H9 (cell line): ENCODE data around the gene SLC47A1. TPM values are rescaled to one million over a fixed set of nuclear protein-coding genes. Genes with fewer than 3 reads are reported as not detected.

Experiments
- DNase-seq: peaks from one replicate; pipeline ENCODE4 v3.0.0-alpha.2; 2017
- H2AFZ ChIP-seq: one replicate; pipeline ENCODE4 v1.6.1; 2013; ENCODE audit warnings: mild to moderate bottlenecking, low read length, control low read depth, moderate library complexity
- H2AK5ac ChIP-seq: 2 replicates; pipeline ENCODE4 v1.6.1; 2013; ENCODE audit warnings: low read length, control low read depth, mixed read lengths; ENCODE audit not compliant: insufficient read length
- H2BK120ac ChIP-seq: one replicate; pipeline ENCODE4 v1.6.1; 2013; ENCODE audit warnings: low read depth, mild to moderate bottlenecking, low read length, control low read depth, inconsistent platforms; ENCODE audit not compliant: poor library complexity, severe bottlenecking
- H2BK12ac ChIP-seq: 2 replicates; pipeline ENCODE4 v1.6.1; 2013; ENCODE audit warnings: low read length, control low read depth, mixed read lengths, low read depth; ENCODE audit not compliant: insufficient read length
- H2BK15ac ChIP-seq: 2 replicates; pipeline ENCODE4 v1.6.1; 2013; ENCODE audit warnings: low read depth, low read length, control low read depth
- H2BK20ac ChIP-seq: one replicate; pipeline ENCODE4 v1.6.1; 2013; ENCODE audit warnings: low read depth, mild to moderate bottlenecking, low read length, control low read depth, inconsistent platforms; ENCODE audit not compliant: poor library complexity, severe bottlenecking
- H2BK5ac ChIP-seq: 2 replicates; pipeline ENCODE4 v1.6.1; 2013; ENCODE audit warnings: low read length, control low read depth, mixed read lengths; ENCODE audit not compliant: insufficient read length
- H3K14ac ChIP-seq: 2 replicates; pipeline ENCODE4 v1.6.1; 2013; ENCODE audit warnings: low read length, control low read depth; ENCODE audit not compliant: insufficient read depth
- H3K18ac ChIP-seq: 2 replicates; pipeline ENCODE4 v1.6.1; 2013; ENCODE audit warnings: low read depth, mild to moderate bottlenecking, mixed read lengths, low read length, control low read depth; ENCODE audit not compliant: insufficient read length
- H3K23ac ChIP-seq: 2 replicates; pipeline ENCODE4 v1.6.1; 2013; ENCODE audit warnings: low read length, control low read depth, mixed read lengths, low read depth; ENCODE audit not compliant: insufficient read length
- H3K23me2 ChIP-seq: 2 replicates; pipeline ENCODE4 v1.6.1; 2013; ENCODE audit warnings: low read depth, mild to moderate bottlenecking, mixed read lengths, low read length, control low read depth; ENCODE audit not compliant: insufficient read length, poor library complexity, severe bottlenecking
- H3K27ac ChIP-seq: 2 replicates; pipeline ENCODE4 v1.5.1; 2013; ENCODE audit warnings: low read length, control low read depth, mixed read lengths, low read depth; ENCODE audit not compliant: insufficient read length
- H3K27me3 ChIP-seq: 2 replicates; pipeline ENCODE4 v1.6.1; 2013; ENCODE audit warnings: low read length, control low read depth, inconsistent platforms; ENCODE audit not compliant: insufficient read depth
- H3K4ac ChIP-seq: 2 replicates; pipeline ENCODE4 v1.6.1; 2013; ENCODE audit warnings: low read depth, mild to moderate bottlenecking, control low read depth, inconsistent platforms, low read length, moderate library complexity
- H3K4me1 ChIP-seq: 2 replicates; pipeline ENCODE4 v1.6.1; 2013; ENCODE audit warnings: low read length, control low read depth, inconsistent platforms; ENCODE audit not compliant: insufficient read depth
- H3K4me2 ChIP-seq: 2 replicates; pipeline ENCODE4 v1.6.1; 2013; ENCODE audit warnings: low read length, control low read depth, mixed read lengths; ENCODE audit not compliant: insufficient read length, insufficient read depth
- H3K56ac ChIP-seq: 2 replicates; pipeline ENCODE4 v1.6.1; 2013; ENCODE audit warnings: low read depth, mild to moderate bottlenecking, mixed read lengths, low read length, control low read depth; ENCODE audit not compliant: insufficient read length
- H3K79me1 ChIP-seq: 2 replicates; pipeline ENCODE4 v1.6.1; 2013; ENCODE audit warnings: low read depth, mild to moderate bottlenecking, moderate library complexity, low read length, control low read depth, inconsistent platforms; ENCODE audit not compliant: insufficient read depth, poor library complexity, severe bottlenecking
- H3K79me2 ChIP-seq: 2 replicates; pipeline ENCODE4 v1.6.1; 2013; ENCODE audit warnings: low read length, control low read depth, inconsistent platforms; ENCODE audit not compliant: insufficient read depth
- H3K9ac ChIP-seq: 2 replicates; pipeline ENCODE4 v1.6.1; 2013; ENCODE audit warnings: low read length, control low read depth, mixed read lengths; ENCODE audit not compliant: insufficient read length; ENCODE audit errors: extremely low read depth
- H3K9me3 ChIP-seq: one replicate; pipeline ENCODE4 v1.6.1; 2013; ENCODE audit warnings: low read depth, low read length, inconsistent platforms; ENCODE audit not compliant: control insufficient read depth
- H3T11ph ChIP-seq: one replicate; pipeline ENCODE4 v1.6.1; 2013; ENCODE audit warnings: mild to moderate bottlenecking, low read length, control low read depth, inconsistent platforms
- H4K20me1 ChIP-seq: one replicate; pipeline ENCODE4 v1.6.1; 2013; ENCODE audit not compliant: control insufficient read depth, insufficient read length, insufficient read depth
- H4K5ac ChIP-seq: 2 replicates; pipeline ENCODE4 v1.6.1; 2013; ENCODE audit warnings: low read depth, mild to moderate bottlenecking, mixed read lengths, low read length, control low read depth; ENCODE audit not compliant: insufficient read length
- H4K8ac ChIP-seq: replicated peaks from 2 replicates; pipeline ENCODE4 v1.6.1; 2013; ENCODE audit warnings: low read length, control low read depth, mixed read lengths, low read depth; ENCODE audit not compliant: insufficient read length
- H4K91ac ChIP-seq: 2 replicates; pipeline ENCODE4 v1.6.1; 2013; ENCODE audit warnings: low read depth, mild to moderate bottlenecking, moderate library complexity, mixed read lengths, low read length, control low read depth; ENCODE audit not compliant: insufficient read length
- H3K27ac Mint-ChIP-seq, 3 experiments: 2 replicates in 2 of 3; 3 replicates in 1 of 3; pipeline ENCODE4 v1.8.0; 2020 to 2021; ENCODE audit warnings: mixed read lengths in 3 of 3, mild to moderate bottlenecking in 1 of 3, moderate library complexity in 1 of 3
- H3K27me3 Mint-ChIP-seq: 2 replicates; pipeline ENCODE4 v1.8.0; 2021; ENCODE audit warnings: low read depth, mild to moderate bottlenecking, moderate library complexity, mixed read lengths
- H3K36me3 Mint-ChIP-seq, 3 experiments: 2 replicates in 2 of 3; 3 replicates in 1 of 3; pipeline ENCODE4 v1.8.0; 2020 to 2021; ENCODE audit warnings: low read depth in 3 of 3, mixed read lengths in 3 of 3; ENCODE audit not compliant: insufficient read depth in 1 of 3
- H3K4me1 Mint-ChIP-seq, 2 experiments: 2 replicates each; pipeline ENCODE4 v1.8.0; 2020; ENCODE audit warnings: mixed read lengths in 2 of 2
- H3K4me3 Mint-ChIP-seq, 2 experiments: 2 replicates in 1 of 2; 3 replicates in 1 of 2; pipeline ENCODE4 v1.8.0; 2020 to 2021; ENCODE audit warnings: mild to moderate bottlenecking in 2 of 2, mixed read lengths in 2 of 2, moderate library complexity in 1 of 2
- H3K9me3 Mint-ChIP-seq, 2 experiments: 2 replicates in 1 of 2; 3 replicates in 1 of 2; pipeline ENCODE4 v1.8.0; 2020; ENCODE audit warnings: mild to moderate bottlenecking in 2 of 2, mixed read lengths in 2 of 2, moderate library complexity in 1 of 2
- CTCF ChIP-seq: fragments of 200-600 bp; sonication (generic); conservative IDR thresholded peaks from 3 replicates; pipeline ENCODE4 v1.8.0; 2021; ENCODE audit warnings: antibody characterized with exemption, mild to moderate bottlenecking
- WGBS: extraction: QIAGEN DNeasy Blood & Tissue Kit; methylation state at CpG from one replicate; pipeline ENCODE4 v1.1.7; 2013; ENCODE audit warnings: missing lambda C conversion rate, low lambda C conversion rate, mixed read lengths; ENCODE audit not compliant: insufficient read length; ENCODE audit errors: extremely low coverage; 5-methylcytosine and 5-hydroxymethylcytosine counted together
- total RNA-seq: library from RNA; stranded (reverse); gene quantifications from 2 replicates; pipeline ENCODE4 v1.2.1, GENCODE V29; 2021

Gene SLC47A1
- total RNA-seq, 1 experiment from 2014 or later, result 4.0 TPM

- H4K5ac ChIP-seq, result no peak overlapping the region
- Mint-ChIP-seq H3K27ac (no peak overlapping the region), H3K9me3 (0 out of 5 replicates have a peak, but pooled peaks cover 0 to under 1% of the 10 kb centered on the region in 2 experiments), H3K36me3 (no peaks in the 10 kb centered on the region), H3K4me3 (no peak overlapping the region), H3K4me1 (peaks cover 9 to 13% of the 10 kb centered on the region in 2 experiments), H3K27me3 (no peaks in the 10 kb centered on the region)
- H2BK120ac ChIP-seq, result no peak overlapping the region
- H4K91ac ChIP-seq, result no peak overlapping the region
- no peak overlapping the region for H2BK15ac ChIP-seq
- H3K27ac ChIP-seq, result no peak overlapping the region
- H3K4ac ChIP-seq, result no peak overlapping the region
- no peaks in the 10 kb centered on the region for H3K9me3 ChIP-seq
- H3K27me3 ChIP-seq, result no peaks in the 10 kb centered on the region
- DNase-seq, result no peak
- H2AK5ac ChIP-seq, result no peak overlapping the region
- no peak overlapping the region for H3T11ph ChIP-seq
- no peaks in the 10 kb centered on the region for H3K4me1 ChIP-seq
- no peak overlapping the region for H3K23ac ChIP-seq
- no peak overlapping the region for H2BK12ac ChIP-seq
- H3K79me1 ChIP-seq, result no peaks in the 10 kb centered on the region
- H3K4me2 ChIP-seq, result no peak overlapping the region
- no peaks in the 10 kb centered on the region for H3K79me2 ChIP-seq
- no peak overlapping the region for H4K8ac ChIP-seq
- no CpG with 5 or more reads among the region's 3 CpGs for WGBS
- no peak for TF ChIP-seq CTCF
- H2BK5ac ChIP-seq, result no peak overlapping the region
- H3K9ac ChIP-seq, result no peak overlapping the region
- no peak overlapping the region for H2AFZ ChIP-seq
- H3K14ac ChIP-seq, result no peak overlapping the region
- H4K20me1 ChIP-seq, result no peaks in the 10 kb centered on the region
- no peaks in the 10 kb centered on the region for H3K23me2 ChIP-seq
- H2BK20ac ChIP-seq, result no peak overlapping the region
- no peak overlapping the region for H3K56ac ChIP-seq
- H3K18ac ChIP-seq, result no peak overlapping the region
Measured at GRCh38 chr17:19569785-19570543, 36.3 kb downstream of the SLC47A1 start.
